ENCODE data around the gene ANO1.

- no peak for TF ChIP-seq POLR2AphosphoS5 (IDR thresholded peaks at IDR 0.05)
- TF ChIP-seq CTCF (IDR thresholded peaks at IDR 0.05) = no peak
- no peak for TF ChIP-seq POLR2A (IDR thresholded peaks at IDR 0.05)
These were observed 62.8 kb downstream of the ANO1 start for GRCh38 chr11:70140711-70141485.

Data from breast epithelium (tissue), 3 donors.